ENCODE results near the gene ME3. TPM values are rescaled to one million over a fixed set of nuclear protein-coding genes. Genes with fewer than 3 reads are reported as not detected.

The ME3 gene
- total RNA-seq, 1 experiment from 2014 or later = 83.8 TPM

GRCh38 chr11:86444981-86445380 lies 227.4 kb downstream of the ME3 start:
- BruUV-seq (replicated peaks) = no TSS peak
- no peak overlapping the region for H3K4me3 ChIP-seq (ENCODE audit: low read length)
- H3F3A ChIP-seq (ENCODE audit: low read length, unreplicated experiment) = no peaks in the 10 kb centered on the region
- H3K9me3 ChIP-seq (ENCODE audit: low read length) = no peaks in the 10 kb centered on the region
- H3K9me2 ChIP-seq (replicated peaks; ENCODE audit: low read length) = no peaks in the 10 kb centered on the region
- TF ChIP-seq EZH2 (IDR thresholded peaks at IDR 0.05; ENCODE audit: low read length, unreplicated experiment) = no peak
- no peak for TF ChIP-seq CTCF (conservative IDR thresholded peaks at IDR 0.05; ENCODE audit: low read depth, low read length)
- TF ChIP-seq EZH2phosphoT487 (IDR thresholded peaks at IDR 0.05; ENCODE audit: borderline replicate concordance, low read length) = no peak
- H3K4me1 ChIP-seq (ENCODE audit: insufficient read depth, low read length) = peaks cover 5% of the 10 kb centered on the region
- H4K20me1 ChIP-seq (ENCODE audit: low read length) = no peaks in the 10 kb centered on the region
- no peak overlapping the region for H3K27ac ChIP-seq (ENCODE audit: low read length)
- ChIA-PET POLR2A (ENCODE audit: unreplicated experiment) (no interaction called here), CTCF (no interaction called here)
- DNase-seq = no peak
- no peaks in the 10 kb centered on the region for H3K27me3 ChIP-seq (ENCODE audit: low read length)
- intact Hi-C loops (cut with micrococcal nuclease) = no loop called here
- H3K79me2 ChIP-seq (ENCODE audit: low read length) = no peaks in the 10 kb centered on the region
- H3K4me2 ChIP-seq (ENCODE audit: low read length) = no peak overlapping the region
- no peaks in the 10 kb centered on the region for H3K36me3 ChIP-seq (ENCODE audit: low read depth, low read length)
- no peak overlapping the region for H3K9ac ChIP-seq (ENCODE audit: low read length)
- ATAC-seq = no peak
- H2AFZ ChIP-seq (ENCODE audit: low read length) = no peak overlapping the region

GRCh38 chr11:86443415-86443814 lies 229.0 kb downstream of the ME3 start:
- H3K9ac ChIP-seq (ENCODE audit: low read length) = no peak overlapping the region
- intact Hi-C loops (cut with micrococcal nuclease) = no loop called here
- no peak overlapping the region for H3K27ac ChIP-seq (ENCODE audit: low read length)
- DNase-seq (no peak), ATAC-seq (no peak)
- no peak overlapping the region for H2AFZ ChIP-seq (ENCODE audit: low read length)
- no peaks in the 10 kb centered on the region for H3K27me3 ChIP-seq (ENCODE audit: low read length)
- H4K20me1 ChIP-seq (ENCODE audit: low read length) = no peaks in the 10 kb centered on the region
- no peaks in the 10 kb centered on the region for H3K79me2 ChIP-seq (ENCODE audit: low read length)
- no peak overlapping the region for H3K4me3 ChIP-seq (ENCODE audit: low read length)
- H3K4me2 ChIP-seq (ENCODE audit: low read length) = no peak overlapping the region
- ChIA-PET CTCF (no interaction called here), POLR2A (ENCODE audit: unreplicated experiment) (no interaction called here)
- no peak for TF ChIP-seq EZH2 (IDR thresholded peaks at IDR 0.05; ENCODE audit: low read length, unreplicated experiment)
- TF ChIP-seq CTCF (conservative IDR thresholded peaks at IDR 0.05; ENCODE audit: low read depth, low read length) = no peak
- TF ChIP-seq EZH2phosphoT487 (IDR thresholded peaks at IDR 0.05; ENCODE audit: borderline replicate concordance, low read length) = no peak
- H3K9me3 ChIP-seq (ENCODE audit: low read length) = no peaks in the 10 kb centered on the region
- no peaks in the 10 kb centered on the region for H3K36me3 ChIP-seq (ENCODE audit: low read depth, low read length)
- no peaks in the 10 kb centered on the region for H3F3A ChIP-seq (ENCODE audit: low read length, unreplicated experiment)
- H3K4me1 ChIP-seq (ENCODE audit: insufficient read depth, low read length) = peaks cover 5% of the 10 kb centered on the region
- no peaks in the 10 kb centered on the region for H3K9me2 ChIP-seq (replicated peaks; ENCODE audit: low read length)
- no TSS peak for BruUV-seq (replicated peaks)

GRCh38 chr11:86442827-86443226 lies 229.6 kb downstream of the ME3 start:
- no peaks in the 10 kb centered on the region for H3K36me3 ChIP-seq (ENCODE audit: low read depth, low read length)
- DNase-seq (no peak), ATAC-seq (no peak)
- no peak overlapping the region for H3K27ac ChIP-seq (ENCODE audit: low read length)
- H3K4me3 ChIP-seq (ENCODE audit: low read length) = no peak overlapping the region
- no peaks in the 10 kb centered on the region for H4K20me1 ChIP-seq (ENCODE audit: low read length)
- intact Hi-C loops (cut with micrococcal nuclease) = no loop called here
- BruUV-seq (replicated peaks) = no TSS peak
- H3K27me3 ChIP-seq (ENCODE audit: low read length) = no peaks in the 10 kb centered on the region
- peaks cover 5% of the 10 kb centered on the region for H3K4me1 ChIP-seq (ENCODE audit: insufficient read depth, low read length)
- no peak overlapping the region for H3K9ac ChIP-seq (ENCODE audit: low read length)
- no peaks in the 10 kb centered on the region for H3K9me2 ChIP-seq (replicated peaks; ENCODE audit: low read length)
- H3K4me2 ChIP-seq (ENCODE audit: low read length) = no peak overlapping the region
- ChIA-PET POLR2A (ENCODE audit: unreplicated experiment) (no interaction called here), CTCF (no interaction called here)
- TF ChIP-seq CTCF (conservative IDR thresholded peaks at IDR 0.05; ENCODE audit: low read depth, low read length) = no peak
- no peak for TF ChIP-seq EZH2phosphoT487 (IDR thresholded peaks at IDR 0.05; ENCODE audit: borderline replicate concordance, low read length)
- no peak for TF ChIP-seq EZH2 (IDR thresholded peaks at IDR 0.05; ENCODE audit: low read length, unreplicated experiment)
- no peak overlapping the region for H2AFZ ChIP-seq (ENCODE audit: low read length)
- no peaks in the 10 kb centered on the region for H3F3A ChIP-seq (ENCODE audit: low read length, unreplicated experiment)
- no peaks in the 10 kb centered on the region for H3K79me2 ChIP-seq (ENCODE audit: low read length)
- no peaks in the 10 kb centered on the region for H3K9me3 ChIP-seq (ENCODE audit: low read length)
